Skeletal muscle cell (primary cell): ENCODE data around the gene CLN5.
A peak's percentile ranks its signal among the peaks of the same experiment; 100 is the strongest.

Experiments used
- DNase-seq: peaks from one replicate; pipeline ENCODE4 v3.0.0-alpha.2; 2010; ENCODE audit warnings: low read depth
- H3K4me3 ChIP-seq: 2 replicates; pipeline ENCODE4 v1.5.1; 2011; ENCODE audit warnings: low read depth, mild to moderate bottlenecking, control low read depth, low read length, moderate library complexity

CLN5 gene

GRCh38 chr13:77013853-77014542 is 22.1 kb downstream of the CLN5 start:
- DNase-seq = no peak
- H3K4me3 ChIP-seq = no peak overlapping the region

GRCh38 chr13:77014906-77015685 is 23.2 kb downstream of the CLN5 start:
- no peak overlapping the region for H3K4me3 ChIP-seq
- no peak for DNase-seq

GRCh38 chr13:77016251-77016812 is 24.5 kb downstream of the CLN5 start:
- H3K4me3 ChIP-seq = no peak overlapping the region
- DNase-seq = no peak

GRCh38 chr13:77016888-77017623 is 25.2 kb downstream of the CLN5 start:
- H3K4me3 ChIP-seq = no peak overlapping the region
- no peak for DNase-seq

GRCh38 chr13:77019756-77020155 is 27.9 kb downstream of the CLN5 start:
- no peak overlapping the region for H3K4me3 ChIP-seq
- no peak for DNase-seq

GRCh38 chr13:77022341-77022740 is 30.5 kb downstream of the CLN5 start:
- H3K4me3 ChIP-seq = no peak overlapping the region
- DNase-seq = no peak

GRCh38 chr13:77026255-77026860 is 34.5 kb downstream of the CLN5 start:
- DNase-seq = no peak
- peak overlapping the region; percentile 87 for H3K4me3 ChIP-seq

- DNase-seq = peak; percentile 81
- H3K4me3 ChIP-seq = peak within 1 kb of the TSS; percentile 87
Measured at GRCh38 chr13:77026861-77027621, 35.2 kb downstream of the CLN5 start, which contains the start of gene FBXL3. TSS of gene FBXL3 (minus strand) at chr13:77027159. CDS start at chr13:77021860, 5,299 bp downstream.

GRCh38 chr13:77028202-77028601 is 36.3 kb downstream of the CLN5 start:
- H3K4me3 ChIP-seq = no peak overlapping the region
- no peak for DNase-seq

GRCh38 chr13:77029436-77029835 is 37.6 kb downstream of the CLN5 start:
- DNase-seq = no peak
- H3K4me3 ChIP-seq = no peak overlapping the region

GRCh38 chr13:77031656-77032243 is 39.9 kb downstream of the CLN5 start:
- no peak overlapping the region for H3K4me3 ChIP-seq
- no peak for DNase-seq

- DNase-seq = no peak
- H3K4me3 ChIP-seq = no peak overlapping the region
Measured at GRCh38 chr13:77033717-77034302, 41.9 kb downstream of the CLN5 start.

- no peak overlapping the region for H3K4me3 ChIP-seq
- DNase-seq = peak; percentile 54
Measured at GRCh38 chr13:77034881-77035280, 43.0 kb downstream of the CLN5 start.

- H3K4me3 ChIP-seq = no peak overlapping the region
- DNase-seq = no peak
Measured at GRCh38 chr13:77036279-77036678, 44.4 kb downstream of the CLN5 start.

- H3K4me3 ChIP-seq = no peak overlapping the region
- DNase-seq = no peak
Measured at GRCh38 chr13:77038907-77039480, 47.1 kb downstream of the CLN5 start.

- no peak for DNase-seq
- H3K4me3 ChIP-seq = no peak overlapping the region
Measured at GRCh38 chr13:77040076-77040475, 48.2 kb downstream of the CLN5 start.

GRCh38 chr13:77040835-77041234 is 49.0 kb downstream of the CLN5 start:
- no peak overlapping the region for H3K4me3 ChIP-seq
- no peak for DNase-seq
